ENCODE measurements around the gene PTPRD. TPM values are rescaled to one million over a fixed set of nuclear protein-coding genes. Genes with fewer than 3 reads are reported as not detected.
A peak's percentile ranks its signal among the peaks of the same experiment; 100 is the strongest.

Gene PTPRD
- total and polyA plus RNA-seq, 9 donors, result 45.2 to 104 (median 80.0) TPM

- Histone ChIP-seq H3K36me3 (ENCODE audit: control insufficient read depth, insufficient read depth, low read length) (peaks cover 3% of the 10 kb centered on the region), H3K9me3 (replicated peaks; ENCODE audit: control insufficient read depth, low read depth, low read length) (no peaks in the 10 kb centered on the region), H3K4me3 (ENCODE audit: low read length) (no peak overlapping the region), H3K27me3 (ENCODE audit: control insufficient read depth, insufficient read depth, low read length) (no peaks in the 10 kb centered on the region), H3K4me1 (ENCODE audit: control insufficient read depth, insufficient read depth, low read length) (no peaks in the 10 kb centered on the region), H3K27ac (ENCODE audit: low read length) (no peak overlapping the region)
- no CpG with 5 or more reads among the region's 1 CpG for WGBS (ENCODE audit: insufficient coverage)
- no peak for DNase-seq
These were observed 2176.0 kb downstream of the PTPRD start for GRCh38 chr9:8436786-8437185.

GRCh38 chr9:8434621-8435020 lies 2178.2 kb downstream of the PTPRD start:
- H3K4me1 ChIP-seq (ENCODE audit: control insufficient read depth, insufficient read depth, low read length), result no peaks in the 10 kb centered on the region
- 80% methylated on average over 1 of the region's 3 CpGs for WGBS (ENCODE audit: insufficient coverage)

GRCh38 chr9:8432224-8432623 lies 2180.6 kb downstream of the PTPRD start:
- no peak overlapping the region for H3K27ac ChIP-seq (ENCODE audit: low read length)
- no peaks in the 10 kb centered on the region for H3K27me3 ChIP-seq (ENCODE audit: control insufficient read depth, insufficient read depth, low read length)
- no peaks in the 10 kb centered on the region for H3K4me1 ChIP-seq (ENCODE audit: control insufficient read depth, insufficient read depth, low read length)
- H3K36me3 ChIP-seq (ENCODE audit: control insufficient read depth, insufficient read depth, low read length), result no peaks in the 10 kb centered on the region
- WGBS (ENCODE audit: insufficient coverage), result no CpG with 5 or more reads among the region's 4 CpGs
- no peak for DNase-seq
- no peaks in the 10 kb centered on the region for H3K9me3 ChIP-seq (replicated peaks; ENCODE audit: control insufficient read depth, low read depth, low read length)
- no peak overlapping the region for H3K4me3 ChIP-seq (ENCODE audit: low read length)

More at GRCh38 chr9:8434621-8435020, 2178.2 kb downstream of the PTPRD start:
- no peak for DNase-seq
- no peaks in the 10 kb centered on the region for H3K9me3 ChIP-seq (replicated peaks; ENCODE audit: control insufficient read depth, low read depth, low read length)
- no peaks in the 10 kb centered on the region for H3K36me3 ChIP-seq (ENCODE audit: control insufficient read depth, insufficient read depth, low read length)
- no peaks in the 10 kb centered on the region for H3K27me3 ChIP-seq (ENCODE audit: control insufficient read depth, insufficient read depth, low read length)
- no peak overlapping the region for H3K27ac ChIP-seq (ENCODE audit: low read length)
- no peak overlapping the region for H3K4me3 ChIP-seq (ENCODE audit: low read length)

- DNase-seq, result no peak
- H3K27ac ChIP-seq (ENCODE audit: low read length), result no peak overlapping the region
- H3K27me3 ChIP-seq (ENCODE audit: control insufficient read depth, insufficient read depth, low read length), result no peaks in the 10 kb centered on the region
- no peaks in the 10 kb centered on the region for H3K36me3 ChIP-seq (ENCODE audit: control insufficient read depth, insufficient read depth, low read length)
- no peak overlapping the region for H3K4me3 ChIP-seq (ENCODE audit: low read length)
- WGBS (ENCODE audit: insufficient coverage), result no CpG with 5 or more reads among the region's 1 CpG
- no peaks in the 10 kb centered on the region for H3K9me3 ChIP-seq (replicated peaks; ENCODE audit: control insufficient read depth, low read depth, low read length)
- H3K4me1 ChIP-seq (ENCODE audit: control insufficient read depth, insufficient read depth, low read length), result no peaks in the 10 kb centered on the region
These were observed 2181.3 kb downstream of the PTPRD start for GRCh38 chr9:8431505-8431904.

GRCh38 chr9:8430945-8431344 lies 2181.9 kb downstream of the PTPRD start:
- no peaks in the 10 kb centered on the region for H3K9me3 ChIP-seq (replicated peaks; ENCODE audit: control insufficient read depth, low read depth, low read length)
- whole genome bisulfite sequencing (ENCODE audit: insufficient coverage), result 83% methylated on average over 1 of the region's 5 CpGs
- DNase-seq, result no peak

GRCh38 chr9:8429768-8430167 lies 2183.0 kb downstream of the PTPRD start:
- Histone ChIP-seq H3K9me3 (replicated peaks; ENCODE audit: control insufficient read depth, low read depth, low read length) (no peaks in the 10 kb centered on the region), H3K36me3 (ENCODE audit: control insufficient read depth, insufficient read depth, low read length) (no peaks in the 10 kb centered on the region), H3K27me3 (ENCODE audit: control insufficient read depth, insufficient read depth, low read length) (no peaks in the 10 kb centered on the region), H3K4me3 (ENCODE audit: low read length) (no peak overlapping the region), H3K4me1 (ENCODE audit: control insufficient read depth, insufficient read depth, low read length) (no peaks in the 10 kb centered on the region), H3K27ac (ENCODE audit: low read length) (no peak overlapping the region)
- DNase-seq, result no peak
- WGBS (ENCODE audit: insufficient coverage), result no CpG with 5 or more reads among the region's 1 CpG

More at GRCh38 chr9:8430945-8431344, 2181.9 kb downstream of the PTPRD start:
- no peak overlapping the region for H3K27ac ChIP-seq (ENCODE audit: low read length)
- H3K27me3 ChIP-seq (ENCODE audit: control insufficient read depth, insufficient read depth, low read length), result no peaks in the 10 kb centered on the region
- H3K4me3 ChIP-seq (ENCODE audit: low read length), result no peak overlapping the region
- H3K4me1 ChIP-seq (ENCODE audit: control insufficient read depth, insufficient read depth, low read length), result no peaks in the 10 kb centered on the region
- H3K36me3 ChIP-seq (ENCODE audit: control insufficient read depth, insufficient read depth, low read length), result no peaks in the 10 kb centered on the region

- DNase-seq, result no peak
- H3K4me3 ChIP-seq (ENCODE audit: low read length), result no peak overlapping the region
- WGBS (ENCODE audit: insufficient coverage), result no CpG with 5 or more reads among the region's 1 CpG
- H3K27me3 ChIP-seq (ENCODE audit: control insufficient read depth, insufficient read depth, low read length), result no peaks in the 10 kb centered on the region
- H3K27ac ChIP-seq (ENCODE audit: low read length), result no peak overlapping the region
- H3K36me3 ChIP-seq (ENCODE audit: control insufficient read depth, insufficient read depth, low read length), result no peaks in the 10 kb centered on the region
- no peaks in the 10 kb centered on the region for H3K9me3 ChIP-seq (replicated peaks; ENCODE audit: control insufficient read depth, low read depth, low read length)
- H3K4me1 ChIP-seq (ENCODE audit: control insufficient read depth, insufficient read depth, low read length), result no peaks in the 10 kb centered on the region
These were observed 2183.6 kb downstream of the PTPRD start for GRCh38 chr9:8429157-8429556.

- H3K36me3 ChIP-seq (ENCODE audit: control insufficient read depth, insufficient read depth, low read length), result no peaks in the 10 kb centered on the region
- no peak overlapping the region for H3K27ac ChIP-seq (ENCODE audit: low read length)
- no peaks in the 10 kb centered on the region for H3K27me3 ChIP-seq (ENCODE audit: control insufficient read depth, insufficient read depth, low read length)
- no peaks in the 10 kb centered on the region for H3K4me1 ChIP-seq (ENCODE audit: control insufficient read depth, insufficient read depth, low read length)
- no peak for DNase-seq
- no peak overlapping the region for H3K4me3 ChIP-seq (ENCODE audit: low read length)
- no CpG with 5 or more reads among the region's 3 CpGs for WGBS (ENCODE audit: insufficient coverage)
- H3K9me3 ChIP-seq (replicated peaks; ENCODE audit: control insufficient read depth, low read depth, low read length), result no peaks in the 10 kb centered on the region
These were observed 2184.4 kb downstream of the PTPRD start for GRCh38 chr9:8428389-8428788.

- Histone ChIP-seq H3K4me1 (ENCODE audit: control insufficient read depth, insufficient read depth, low read length) (no peaks in the 10 kb centered on the region), H3K27ac (ENCODE audit: low read length) (no peak overlapping the region), H3K27me3 (ENCODE audit: control insufficient read depth, insufficient read depth, low read length) (no peaks in the 10 kb centered on the region), H3K4me3 (ENCODE audit: low read length) (no peak overlapping the region), H3K36me3 (ENCODE audit: control insufficient read depth, insufficient read depth, low read length) (no peaks in the 10 kb centered on the region), H3K9me3 (replicated peaks; ENCODE audit: control insufficient read depth, low read depth, low read length) (no peaks in the 10 kb centered on the region)
- peak; percentile 88 for DNase-seq
- WGBS (ENCODE audit: insufficient coverage), result no CpG with 5 or more reads among the region's 3 CpGs
These were observed 2187.9 kb downstream of the PTPRD start for GRCh38 chr9:8424786-8425410.

- Histone ChIP-seq H3K4me3 (ENCODE audit: low read length) (no peak overlapping the region), H3K27me3 (ENCODE audit: control insufficient read depth, insufficient read depth, low read length) (no peaks in the 10 kb centered on the region), H3K27ac (ENCODE audit: low read length) (no peak overlapping the region), H3K9me3 (replicated peaks; ENCODE audit: control insufficient read depth, low read depth, low read length) (no peaks in the 10 kb centered on the region), H3K36me3 (ENCODE audit: control insufficient read depth, insufficient read depth, low read length) (no peaks in the 10 kb centered on the region), H3K4me1 (ENCODE audit: control insufficient read depth, insufficient read depth, low read length) (no peaks in the 10 kb centered on the region)
- WGBS (ENCODE audit: insufficient coverage), result no CpG with 5 or more reads among the region's 2 CpGs
- DNase-seq, result no peak
These were observed 2192.4 kb downstream of the PTPRD start for GRCh38 chr9:8420416-8420815.
